B cell (primary cell): ENCODE data around the gene INHBE. TPM values are rescaled to one million over a fixed set of nuclear protein-coding genes. Genes with fewer than 3 reads are reported as not detected.

Source experiments
- ATAC-seq: fragments of 200-7000 bp; cut with Tn5 transposase; one replicate; pipeline ENCODE4 v1.10.0; 2021; ENCODE audit warnings: low read depth, mild to moderate bottlenecking, moderate number of reproducible peaks, moderate library complexity
- CTCF ChIA-PET: fragments of 350-600 bp; sonication (Branson Sonifier 250); formaldehyde crosslinking; loops from one replicate; lab custom pipeline; 2021; ENCODE audit warnings: antibody characterized with exemption, inconsistent platforms; lab: Charles Lee
- POLR2A ChIA-PET: fragments of 350-600 bp; sonication (Branson Sonifier 250); formaldehyde crosslinking; loops from one replicate; lab custom pipeline; 2021; ENCODE audit warnings: antibody characterized with exemption; lab: Charles Lee
- DNase-seq: peaks from one replicate; pipeline ENCODE4 v3.0.0; 2013
- H2AFZ ChIP-seq: 2 replicates; pipeline ENCODE4 v1.6.1; 2012; ENCODE audit warnings: mild to moderate bottlenecking, low read depth, low read length; ENCODE audit not compliant: insufficient read depth, poor library complexity, severe bottlenecking
- H3K27ac ChIP-seq, 2 donors: 1 replicate in 1 of 2; 2 replicates in 1 of 2; pipeline ENCODE4 v1.5.1; 2012 to 2013; ENCODE audit warnings: low read length in 2 of 2, mild to moderate bottlenecking in 2 of 2, moderate library complexity in 1 of 2
- H3K27me3 ChIP-seq, 4 experiments: fragments of 200-600 bp in 1 of 4; sonication (generic) in 1 of 4; replicated peaks in 1 of 4; 1 replicate in 2 of 4; 2 replicates in 2 of 4; pipeline versions ENCODE4 v1.6.1 to v1.7.0; 2013 to 2016; ENCODE audit warnings: low read length in 3 of 4, mild to moderate bottlenecking in 2 of 4, mixed read lengths in 1 of 4, moderate library complexity in 1 of 4; ENCODE audit not compliant: insufficient read depth in 4 of 4, control insufficient read depth in 3 of 4; ENCODE audit errors: control extremely low read depth in 1 of 4
- H3K36me3 ChIP-seq, 2 experiments: replicated peaks in 1 of 2; 1 replicate in 1 of 2; 2 replicates in 1 of 2; pipeline versions ENCODE4 v1.6.1 to v1.7.1; 2013; ENCODE audit warnings: low read length in 1 of 2; ENCODE audit not compliant: insufficient read depth in 2 of 2, control insufficient read depth in 1 of 2; ENCODE audit errors: control extremely low read depth in 1 of 2, extremely low read depth in 1 of 2
- H3K4me1 ChIP-seq, 2 donors: fragments of 200-600 bp in 1 of 2; sonication (generic) in 1 of 2; 1 replicate in 1 of 2; 2 replicates in 1 of 2; pipeline versions ENCODE4 v1.5.1 to v1.6.1; 2013 to 2017; ENCODE audit warnings: low read length in 2 of 2; ENCODE audit not compliant: control insufficient read depth in 2 of 2, insufficient read depth in 2 of 2
- H3K4me2 ChIP-seq: replicated peaks from 2 replicates; pipeline ENCODE3; 2012; ENCODE audit warnings: mild to moderate bottlenecking, low read depth, low read length; ENCODE audit not compliant: poor library complexity, severe bottlenecking
- H3K4me3 ChIP-seq, 5 experiments: fragments of 200-600 bp in 1 of 5; sonication (generic) in 1 of 5; 1 replicate in 3 of 5; 2 replicates in 2 of 5; pipeline versions ENCODE4 v1.5.1 to v1.7.0; 2011 to 2016; ENCODE audit warnings: low read length in 4 of 5, mild to moderate bottlenecking in 4 of 5, low read depth in 2 of 5, control low read depth in 1 of 5, moderate library complexity in 1 of 5; ENCODE audit not compliant: insufficient read depth in 1 of 5; ENCODE audit errors: control extremely low read depth in 1 of 5, extremely low read depth in 1 of 5
- H3K79me2 ChIP-seq: fragments of 200-600 bp; sonication (generic); one replicate; pipeline ENCODE4 v1.6.0; 2016; ENCODE audit warnings: low read length; ENCODE audit not compliant: control insufficient read depth, insufficient read depth
- H3K9ac ChIP-seq: fragments of 200-600 bp; sonication (generic); 2 replicates; pipeline ENCODE4 v1.6.1; 2017; ENCODE audit warnings: mild to moderate bottlenecking, low read length, moderate library complexity
- H3K9me3 ChIP-seq, 3 donors: one replicate each; pipeline versions ENCODE4 v1.6.1 to v1.7.1; 2013; ENCODE audit warnings: low read length in 2 of 3; ENCODE audit not compliant: control insufficient read depth in 2 of 3, insufficient read depth in 1 of 3; ENCODE audit errors: control extremely low read depth in 1 of 3
- H4K20me1 ChIP-seq: 2 replicates; pipeline ENCODE4 v1.6.0; 2012; ENCODE audit warnings: mild to moderate bottlenecking, low read length; ENCODE audit not compliant: insufficient read depth, control insufficient read depth, poor library complexity, severe bottlenecking
- H3K27ac Mint-ChIP-seq: one replicate; pipeline ENCODE4 v1.8.0; 2021; ENCODE audit warnings: mixed read lengths
- H3K27me3 Mint-ChIP-seq: one replicate; pipeline ENCODE4 v1.8.0; 2021; ENCODE audit warnings: mixed read lengths
- H3K4me1 Mint-ChIP-seq: one replicate; pipeline ENCODE4 v1.8.0; 2021; ENCODE audit warnings: mixed read lengths
- H3K4me3 Mint-ChIP-seq: one replicate; pipeline ENCODE4 v1.8.0; 2021; ENCODE audit warnings: mixed read lengths
- H3K9me3 Mint-ChIP-seq: one replicate; pipeline ENCODE4 v1.8.0; 2022; ENCODE audit warnings: mixed read lengths; ENCODE audit not compliant: insufficient read depth
- EZH2 ChIP-seq: IDR thresholded peaks from 2 replicates; pipeline ENCODE4 v1.6.1; 2012; ENCODE audit warnings: borderline replicate concordance, low read depth, mild to moderate bottlenecking, moderate library complexity, low read length; ENCODE audit not compliant: insufficient read depth, poor library complexity, severe bottlenecking
- WGBS: methylation state at CpG from one replicate; pipeline ENCODE4 v1.1.5; 2013; ENCODE audit warnings: missing lambda C conversion rate; ENCODE audit not compliant: insufficient coverage; 5-methylcytosine and 5-hydroxymethylcytosine counted together
- intact Hi-C: fragments of 100-400 bp; cut with micrococcal nuclease; formaldehyde crosslinking; loops from one replicate; pipeline ENCODE4 v1.10.0; 2022
- polyA plus RNA-seq: library from polyadenylated mRNA; depleted of rRNA; stranded (reverse); fragments of >200 nt; gene quantifications from 2 replicates; pipeline ENCODE4 v1.2.3, GENCODE V29; 2012
- total RNA-seq, 2 donors: library from RNA; stranded (reverse); fragments of 120-200 nt in 1 of 2; gene quantifications; 1 replicate in 1 of 2; 2 replicates in 1 of 2; pipeline versions ENCODE4 v1.2.3 to v1.2.4, GENCODE V29; 2013 to 2022
- TF ChIP-seq, protein P1 (sequence below): fragments of 200-600 bp; IDR thresholded peaks from one replicate; pipeline ENCODE4 v1.8.0; 2022; ENCODE audit warnings: antibody characterized with exemption, mild to moderate bottlenecking

The INHBE gene
- total and polyA plus RNA-seq, 2 donors (not counting 1 experiment from before 2014, with no cell fraction given), result not detected

DNA sequence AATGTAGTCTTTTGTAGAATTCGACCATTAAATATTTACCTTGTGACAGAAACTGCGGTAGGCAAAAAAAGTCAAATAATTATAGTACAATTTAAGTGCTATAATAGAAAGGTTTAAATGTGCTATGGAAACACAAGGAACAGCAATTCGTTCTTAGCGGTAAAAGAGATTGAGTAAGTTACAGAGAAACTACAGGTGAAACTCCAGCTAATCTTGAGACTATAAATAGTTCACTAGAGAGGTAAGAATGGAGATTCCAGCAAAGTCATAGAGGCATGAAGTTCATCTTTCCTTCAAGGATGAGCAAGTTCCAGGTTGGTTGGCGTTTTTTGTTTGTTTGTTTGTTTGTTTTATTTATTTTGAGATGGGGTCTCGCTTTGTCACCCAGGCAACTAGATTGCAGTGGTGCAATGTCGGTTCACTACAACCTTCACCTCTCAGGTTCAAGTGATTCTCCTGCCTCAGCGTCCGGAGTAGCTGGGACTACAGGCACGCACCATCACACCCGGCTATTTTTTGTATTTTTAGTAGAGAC is 23.4 kb upstream of the INHBE start:
- Mint-ChIP-seq H3K9me3 (no peaks in the 10 kb centered on the region), H3K4me1 (peaks cover 36% of the 10 kb centered on the region), H3K4me3 (peak overlapping the region; percentile 97), H3K27ac (peak overlapping the region; percentile 99), H3K27me3 (no peaks in the 10 kb centered on the region)
- Histone ChIP-seq H3K36me3 (no peaks in the 10 kb centered on the region), H3K27me3 (no peaks in the 10 kb centered on the region), H3K9ac (peak overlapping the region; percentile 76), H3K79me2 (peaks cover 20% of the 10 kb centered on the region), H2AFZ (peak overlapping the region; percentile 84), H3K4me3 (peak overlapping the region; percentile 59 to 94 (median 63)), H3K9me3 (no peaks in the 10 kb centered on the region), H4K20me1 (no peaks in the 10 kb centered on the region), H3K4me2 (peak overlapping the region; percentile 81), H3K27ac (peak overlapping the region; percentile 96), H3K4me1 (peaks cover 13 to 19% of the 10 kb centered on the region in 2 donors)
- POLR2A ChIA-PET, result no interaction called here
- WGBS, result 100% methylated on average over 4 of the region's 11 CpGs
- intact Hi-C loops, result loop anchor here (1.0 to 2.0 kb wide), 3 partner anchors 28 to 89 kb away; partner anchors contain the start of genes DDIT3 and GLI1
- ATAC-seq (no peak), DNase-seq (no peak)
- CTCF ChIA-PET, result interaction anchor here (1.2 to 3.1 kb wide), 3 partner anchors 22 to 30 kb away, joined by 3 to 28 read pairs (median 15); partner anchors contain the start of genes GLI1 and INHBE
- no peak for TF ChIP-seq EZH2
- TF ChIP-seq, protein P1, sequence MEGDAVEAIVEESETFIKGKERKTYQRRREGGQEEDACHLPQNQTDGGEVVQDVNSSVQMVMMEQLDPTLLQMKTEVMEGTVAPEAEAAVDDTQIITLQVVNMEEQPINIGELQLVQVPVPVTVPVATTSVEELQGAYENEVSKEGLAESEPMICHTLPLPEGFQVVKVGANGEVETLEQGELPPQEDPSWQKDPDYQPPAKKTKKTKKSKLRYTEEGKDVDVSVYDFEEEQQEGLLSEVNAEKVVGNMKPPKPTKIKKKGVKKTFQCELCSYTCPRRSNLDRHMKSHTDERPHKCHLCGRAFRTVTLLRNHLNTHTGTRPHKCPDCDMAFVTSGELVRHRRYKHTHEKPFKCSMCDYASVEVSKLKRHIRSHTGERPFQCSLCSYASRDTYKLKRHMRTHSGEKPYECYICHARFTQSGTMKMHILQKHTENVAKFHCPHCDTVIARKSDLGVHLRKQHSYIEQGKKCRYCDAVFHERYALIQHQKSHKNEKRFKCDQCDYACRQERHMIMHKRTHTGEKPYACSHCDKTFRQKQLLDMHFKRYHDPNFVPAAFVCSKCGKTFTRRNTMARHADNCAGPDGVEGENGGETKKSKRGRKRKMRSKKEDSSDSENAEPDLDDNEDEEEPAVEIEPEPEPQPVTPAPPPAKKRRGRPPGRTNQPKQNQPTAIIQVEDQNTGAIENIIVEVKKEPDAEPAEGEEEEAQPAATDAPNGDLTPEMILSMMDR, result no peak

DNA sequence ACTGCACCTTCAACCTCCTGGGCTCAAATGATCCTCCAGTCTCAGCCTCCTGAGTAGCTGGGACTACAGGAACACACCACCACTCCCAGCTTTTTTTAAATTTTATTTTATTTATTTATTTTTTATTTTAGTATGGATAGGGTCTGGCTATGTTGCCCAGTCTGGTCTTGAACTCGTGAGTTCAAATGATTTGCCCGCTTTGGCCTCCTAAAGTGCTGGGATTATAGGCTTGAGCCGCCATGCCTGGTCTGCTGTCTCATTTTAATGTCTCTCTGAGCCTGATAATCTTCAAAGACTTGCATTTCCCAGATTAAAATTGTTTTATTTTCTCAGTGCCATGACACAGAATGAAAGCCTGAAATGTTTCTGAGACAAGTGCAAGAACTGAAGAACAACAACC is 21.7 kb upstream of the INHBE start:
- Mint-ChIP-seq H3K27ac (no peak overlapping the region), H3K9me3 (no peaks in the 10 kb centered on the region), H3K4me3 (no peak overlapping the region), H3K27me3 (peaks cover 1% of the 10 kb centered on the region), H3K4me1 (peaks cover 26% of the 10 kb centered on the region)
- Histone ChIP-seq H3K4me1 (peaks cover 13 to 19% of the 10 kb centered on the region in 2 donors), H3K4me3 (no peak overlapping the region), H3K36me3 (no peaks in the 10 kb centered on the region), H3K9me3 (no peaks in the 10 kb centered on the region), H2AFZ (no peak overlapping the region), H3K4me2 (no peak overlapping the region), H3K27ac (no peak overlapping the region), H3K9ac (no peak overlapping the region), H3K27me3 (no peaks in the 10 kb centered on the region), H4K20me1 (no peaks in the 10 kb centered on the region), H3K79me2 (peaks cover 20% of the 10 kb centered on the region)
- WGBS, result 96% methylated on average over 3 of the region's 3 CpGs
- no peak for DNase-seq
- ATAC-seq, result no peak
- POLR2A ChIA-PET, result no interaction called here
- intact Hi-C loops, result no loop called here
- TF ChIP-seq, protein P1, result no peak
- no peak for TF ChIP-seq EZH2
- CTCF ChIA-PET, result interaction anchor here (1.0 to 3.1 kb wide), 3 partner anchors 12 to 25 kb away, joined by 3 to 28 read pairs (median 15); partner anchors contain the start of genes GLI1 and INHBE
